ENCODE data around the gene MFSD12.

Gene MFSD12

DNA sequence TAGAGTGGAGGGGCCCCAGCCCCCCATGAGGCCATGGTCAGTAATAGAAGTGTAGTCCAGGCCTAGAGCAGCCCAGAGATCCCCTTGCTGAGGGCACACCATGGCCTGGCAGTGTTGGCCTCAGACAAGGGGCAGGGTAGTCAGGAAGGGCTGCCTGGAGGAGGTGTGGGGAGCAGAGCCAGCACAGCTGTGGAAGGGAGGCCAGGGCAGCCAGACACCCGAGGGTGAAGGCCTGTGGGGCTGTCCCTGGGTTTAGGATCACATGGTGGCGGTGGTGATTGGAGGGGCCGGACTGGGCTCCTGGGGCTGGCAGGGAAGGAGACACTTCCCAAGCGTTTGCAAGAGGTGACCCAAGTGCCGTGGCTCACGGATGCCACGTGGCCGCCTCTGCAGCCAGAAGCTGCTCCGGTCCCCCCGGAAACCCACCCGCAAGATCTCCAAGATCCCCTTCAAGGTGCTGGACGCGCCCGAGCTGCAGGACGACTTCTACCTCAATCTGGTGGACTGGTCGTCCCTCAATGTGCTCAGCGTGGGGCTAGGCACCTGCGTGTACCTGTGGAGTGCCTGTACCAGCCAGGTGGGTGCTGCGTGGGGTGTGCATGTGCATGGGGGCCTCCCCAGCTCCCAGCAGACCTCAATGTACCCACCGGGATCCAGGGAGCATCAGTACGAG lies 30.0 kb downstream of the MFSD12 start:
- TF ChIP-seq CTCF (IDR thresholded peaks at IDR 0.05; ENCODE audit: control insufficient read depth, insufficient read depth, low read depth, low read length, missing control alignments) = no peak
- H3K4me3 ChIP-seq (ENCODE audit: control insufficient read depth, low read depth, low read length) = no peak overlapping the region
- DNase-seq (ENCODE audit: low read depth) = no peak

- TF ChIP-seq CTCF (IDR thresholded peaks at IDR 0.05; ENCODE audit: control insufficient read depth, insufficient read depth, low read depth, low read length, missing control alignments) = no peak
Observed at GRCh38 chr19:3526507-3527237, 30.7 kb downstream of the MFSD12 start.

GRCh38 chr19:3524904-3525451 lies 32.4 kb downstream of the MFSD12 start:
- TF ChIP-seq CTCF (IDR thresholded peaks at IDR 0.05; ENCODE audit: control insufficient read depth, insufficient read depth, low read depth, low read length, missing control alignments) = no peak
- DNase-seq (ENCODE audit: low read depth) = no peak
- H3K4me3 ChIP-seq (ENCODE audit: control insufficient read depth, low read depth, low read length) = no peak overlapping the region

More at GRCh38 chr19:3526507-3527237, 30.7 kb downstream of the MFSD12 start:
- DNase-seq (ENCODE audit: low read depth) = no peak
- no peak overlapping the region for H3K4me3 ChIP-seq (ENCODE audit: control insufficient read depth, low read depth, low read length)

- no peak for TF ChIP-seq CTCF (IDR thresholded peaks at IDR 0.05; ENCODE audit: control insufficient read depth, insufficient read depth, low read depth, low read length, missing control alignments)
- no peak overlapping the region for H3K4me3 ChIP-seq (ENCODE audit: control insufficient read depth, low read depth, low read length)
- DNase-seq (ENCODE audit: low read depth) = no peak
Observed at GRCh38 chr19:3524078-3524842, 33.1 kb downstream of the MFSD12 start.

- no peak for TF ChIP-seq CTCF (IDR thresholded peaks at IDR 0.05; ENCODE audit: control insufficient read depth, insufficient read depth, low read depth, low read length, missing control alignments)
- no peak overlapping the region for H3K4me3 ChIP-seq (ENCODE audit: control insufficient read depth, low read depth, low read length)
- DNase-seq (ENCODE audit: low read depth) = no peak
Observed at GRCh38 chr19:3523361-3524077, 33.9 kb downstream of the MFSD12 start.

Measured in AG09309 (cell line).